Stomach (tissue), 4 donors: ENCODE results near the gene ZSCAN20.

Experiments used
- EP300 ChIP-seq: sonication (generic); formaldehyde crosslinking; IDR thresholded peaks from one replicate; pipeline ENCODE4 v1.6.1; 2017; ENCODE audit warnings: antibody characterized with exemption
- POLR2A ChIP-seq, 4 donors: fragments of 450-650 bp; IDR thresholded peaks; one replicate each; pipeline ENCODE4 v1.6.1; 2016; ENCODE audit warnings: antibody characterized with exemption in 4 of 4, control low read depth in 2 of 4, mild to moderate bottlenecking in 1 of 4, moderate library complexity in 1 of 4
- POLR2AphosphoS5 ChIP-seq, 3 donors: sonication (generic); formaldehyde crosslinking; IDR thresholded peaks; one replicate each; pipeline ENCODE4 v1.6.1; 2016; ENCODE audit warnings: antibody characterized with exemption in 3 of 3
- TF ChIP-seq, protein P1 (sequence below), 7 experiments: fragments of 450-650 bp in 4 of 7; fragments of 200-600 bp in 3 of 7; sonication (generic) in 3 of 7; IDR thresholded peaks; one replicate each; pipeline ENCODE4 v1.5.1; 2016 to 2019; ENCODE audit warnings: antibody characterized with exemption in 7 of 7, control low read depth in 2 of 7, mild to moderate bottlenecking in 1 of 7

DNA sequence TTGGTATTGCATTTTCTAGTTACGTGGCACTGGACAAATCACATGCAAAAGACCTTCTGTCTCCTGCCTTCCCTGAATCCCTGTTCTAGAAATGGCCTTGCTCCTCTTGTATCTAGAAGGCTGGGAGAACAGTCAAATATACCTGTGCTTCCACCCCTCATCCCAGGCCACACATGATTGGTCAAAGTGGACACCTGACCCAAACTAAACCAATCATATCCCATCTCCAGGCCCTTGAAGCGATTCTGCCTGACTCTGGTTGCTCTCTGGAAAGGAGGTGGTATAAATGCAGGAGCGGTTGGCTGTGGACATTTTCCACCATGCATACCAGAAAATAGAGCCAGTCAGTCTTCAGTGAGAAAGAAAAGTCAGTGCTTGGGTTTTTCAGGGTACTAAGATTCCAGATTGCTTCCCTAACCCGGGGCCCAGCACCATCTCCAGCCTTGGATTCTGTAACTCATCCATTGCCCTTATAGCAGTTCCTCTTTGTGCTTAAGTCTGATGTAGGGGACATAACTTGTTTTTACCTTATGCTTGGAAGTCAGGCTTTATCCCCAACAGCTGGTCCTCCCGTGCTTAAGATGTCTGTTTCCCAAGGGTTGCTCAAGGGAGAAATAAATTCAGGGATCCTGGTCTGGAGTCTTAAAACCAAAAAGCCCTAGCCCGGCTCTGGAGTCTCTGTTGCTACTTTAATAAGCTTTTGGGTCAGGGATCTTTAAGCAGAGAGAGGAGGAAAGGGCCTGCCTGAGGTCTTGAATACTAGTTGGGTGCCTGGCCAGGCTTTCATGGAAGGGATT, 33.9 kb upstream of the ZSCAN20 start:
- TF ChIP-seq POLR2A (IDR thresholded peaks at IDR 0.05), result no peak
- TF ChIP-seq, protein P1, sequence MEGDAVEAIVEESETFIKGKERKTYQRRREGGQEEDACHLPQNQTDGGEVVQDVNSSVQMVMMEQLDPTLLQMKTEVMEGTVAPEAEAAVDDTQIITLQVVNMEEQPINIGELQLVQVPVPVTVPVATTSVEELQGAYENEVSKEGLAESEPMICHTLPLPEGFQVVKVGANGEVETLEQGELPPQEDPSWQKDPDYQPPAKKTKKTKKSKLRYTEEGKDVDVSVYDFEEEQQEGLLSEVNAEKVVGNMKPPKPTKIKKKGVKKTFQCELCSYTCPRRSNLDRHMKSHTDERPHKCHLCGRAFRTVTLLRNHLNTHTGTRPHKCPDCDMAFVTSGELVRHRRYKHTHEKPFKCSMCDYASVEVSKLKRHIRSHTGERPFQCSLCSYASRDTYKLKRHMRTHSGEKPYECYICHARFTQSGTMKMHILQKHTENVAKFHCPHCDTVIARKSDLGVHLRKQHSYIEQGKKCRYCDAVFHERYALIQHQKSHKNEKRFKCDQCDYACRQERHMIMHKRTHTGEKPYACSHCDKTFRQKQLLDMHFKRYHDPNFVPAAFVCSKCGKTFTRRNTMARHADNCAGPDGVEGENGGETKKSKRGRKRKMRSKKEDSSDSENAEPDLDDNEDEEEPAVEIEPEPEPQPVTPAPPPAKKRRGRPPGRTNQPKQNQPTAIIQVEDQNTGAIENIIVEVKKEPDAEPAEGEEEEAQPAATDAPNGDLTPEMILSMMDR (IDR thresholded peaks at IDR 0.05), result no peak
- no peak for TF ChIP-seq POLR2AphosphoS5 (IDR thresholded peaks at IDR 0.05)
- no peak for TF ChIP-seq EP300
